ENCODE measurements around the gene OR6S1.
"Not testable (repeated sequence)": the region's sequence is repeated elsewhere in the genome, so short reads cannot be mapped to it uniquely, and the experiment has no call there.

OR6S1 gene

GRCh38 chr14:20595726-20596125 is 45.8 kb downstream of the OR6S1 start:
- not testable (repeated sequence) for H3K27me3 ChIP-seq (ENCODE audit: control insufficient read depth in 2 of 2, insufficient read depth in 2 of 2, low read length in 2 of 2); H3K4me1 ChIP-seq (ENCODE audit: control insufficient read depth in 2 of 2, insufficient read depth in 2 of 2, low read length in 2 of 2); H3K9ac ChIP-seq (ENCODE audit: low read depth in 1 of 2, low read length in 2 of 2); H3K27ac ChIP-seq (ENCODE audit: low read depth in 2 of 2, low read length in 2 of 2); H3K9me3 ChIP-seq (ENCODE audit: control insufficient read depth in 2 of 2, low read length in 2 of 2); H3K36me3 ChIP-seq (ENCODE audit: control insufficient read depth in 2 of 2, insufficient read depth in 2 of 2, low read length in 2 of 2); H3K4me3 ChIP-seq (ENCODE audit: low read length in 2 of 2)

- Histone ChIP-seq H3K9me3 (ENCODE audit: control insufficient read depth in 2 of 2, low read length in 2 of 2) (no peaks in the 10 kb centered on the region), H3K4me1 (ENCODE audit: control insufficient read depth in 2 of 2, insufficient read depth in 2 of 2, low read length in 2 of 2) (no peaks in the 10 kb centered on the region), H3K27me3 (ENCODE audit: control insufficient read depth in 2 of 2, insufficient read depth in 2 of 2, low read length in 2 of 2) (peaks cover 0 to 8% of the 10 kb centered on the region in 2 donors), H3K4me3 (ENCODE audit: low read length in 2 of 2) (no peak overlapping the region), H3K27ac (ENCODE audit: low read depth in 2 of 2, low read length in 2 of 2) (no peak overlapping the region), H3K9ac (ENCODE audit: low read depth in 1 of 2, low read length in 2 of 2) (no peak overlapping the region), H3K36me3 (ENCODE audit: control insufficient read depth in 2 of 2, insufficient read depth in 2 of 2, low read length in 2 of 2) (no peaks in the 10 kb centered on the region)
Measured at GRCh38 chr14:20592574-20592973, 48.9 kb downstream of the OR6S1 start.

GRCh38 chr14:20591235-20591634 is 50.3 kb downstream of the OR6S1 start, which contains the start of gene RNASE12:
Gene RNASE12 (minus strand): TSS chr14:20591376. CDS start chr14:20590723, 653 bp downstream.
- Histone ChIP-seq H3K36me3 (ENCODE audit: control insufficient read depth in 2 of 2, insufficient read depth in 2 of 2, low read length in 2 of 2) (no peaks in the 10 kb centered on the region), H3K27ac (ENCODE audit: low read depth in 2 of 2, low read length in 2 of 2) (no peak within 1 kb of the TSS), H3K4me1 (ENCODE audit: control insufficient read depth in 2 of 2, insufficient read depth in 2 of 2, low read length in 2 of 2) (no peaks in the 10 kb centered on the region), H3K4me3 (ENCODE audit: low read length in 2 of 2) (no peak within 1 kb of the TSS), H3K9me3 (ENCODE audit: control insufficient read depth in 2 of 2, low read length in 2 of 2) (no peaks in the 10 kb centered on the region), H3K9ac (ENCODE audit: low read depth in 1 of 2, low read length in 2 of 2) (no peak within 1 kb of the TSS), H3K27me3 (ENCODE audit: control insufficient read depth in 2 of 2, insufficient read depth in 2 of 2, low read length in 2 of 2) (peaks cover 0 to 10% of the 10 kb centered on the region in 2 donors)
